ENCODE data around the gene FGGY. TPM values are rescaled to one million over a fixed set of nuclear protein-coding genes. Genes with fewer than 3 reads are reported as not detected.

The FGGY gene
- total RNA-seq, 4 donors from 2014 or later, result 23.3 to 26.4 (median 25.3) TPM

GRCh38 chr1:59743324-59744091 is 446.6 kb downstream of the FGGY start:
- no peak for DNase-seq (ENCODE audit: extremely low spot score)
- Histone ChIP-seq H3K27me3 (no peaks in the 10 kb centered on the region), H3K9me3 (no peaks in the 10 kb centered on the region), H3K4me3 (no peak overlapping the region), H3K4me1 (peaks cover 9 to 30% (median 18%) of the 10 kb centered on the region in 4 donors), H3K36me3 (no peaks in the 10 kb centered on the region), H3K27ac (replicated peaks in 1 of 4) (peak overlapping the region; percentile 42 to 70 (median 52))
- intact Hi-C loops (cut with DNase I), result no loop called here
- TF ChIP-seq EP300 (IDR thresholded peaks at IDR 0.05), result no peak
- TF ChIP-seq, protein P1, sequence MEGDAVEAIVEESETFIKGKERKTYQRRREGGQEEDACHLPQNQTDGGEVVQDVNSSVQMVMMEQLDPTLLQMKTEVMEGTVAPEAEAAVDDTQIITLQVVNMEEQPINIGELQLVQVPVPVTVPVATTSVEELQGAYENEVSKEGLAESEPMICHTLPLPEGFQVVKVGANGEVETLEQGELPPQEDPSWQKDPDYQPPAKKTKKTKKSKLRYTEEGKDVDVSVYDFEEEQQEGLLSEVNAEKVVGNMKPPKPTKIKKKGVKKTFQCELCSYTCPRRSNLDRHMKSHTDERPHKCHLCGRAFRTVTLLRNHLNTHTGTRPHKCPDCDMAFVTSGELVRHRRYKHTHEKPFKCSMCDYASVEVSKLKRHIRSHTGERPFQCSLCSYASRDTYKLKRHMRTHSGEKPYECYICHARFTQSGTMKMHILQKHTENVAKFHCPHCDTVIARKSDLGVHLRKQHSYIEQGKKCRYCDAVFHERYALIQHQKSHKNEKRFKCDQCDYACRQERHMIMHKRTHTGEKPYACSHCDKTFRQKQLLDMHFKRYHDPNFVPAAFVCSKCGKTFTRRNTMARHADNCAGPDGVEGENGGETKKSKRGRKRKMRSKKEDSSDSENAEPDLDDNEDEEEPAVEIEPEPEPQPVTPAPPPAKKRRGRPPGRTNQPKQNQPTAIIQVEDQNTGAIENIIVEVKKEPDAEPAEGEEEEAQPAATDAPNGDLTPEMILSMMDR (IDR thresholded peaks at IDR 0.05), result no peak
- no peak for TF ChIP-seq POLR2A (IDR thresholded peaks at IDR 0.05; ENCODE audit: low read depth)
- peak in 1 of 2 donors; percentile 49 for TF ChIP-seq POLR2AphosphoS5 (IDR thresholded peaks at IDR 0.05)
- 48% methylated on average over 3 of the region's 3 CpGs for WGBS

GRCh38 chr1:59747420-59748024 is 450.6 kb downstream of the FGGY start:
- TF ChIP-seq, protein P1 (IDR thresholded peaks at IDR 0.05), result no peak
- Histone ChIP-seq H3K4me3 (no peak overlapping the region), H3K27me3 (no peaks in the 10 kb centered on the region), H3K9me3 (no peaks in the 10 kb centered on the region), H3K27ac (replicated peaks in 1 of 4) (no peak overlapping the region), H3K4me1 (peaks cover 14 to 39% (median 26%) of the 10 kb centered on the region in 4 donors), H3K36me3 (no peaks in the 10 kb centered on the region)
- DNase-seq (ENCODE audit: extremely low spot score), result no peak
- 92% methylated on average over 2 of the region's 2 CpGs for WGBS
- intact Hi-C loops (cut with DNase I), result no loop called here

DNA sequence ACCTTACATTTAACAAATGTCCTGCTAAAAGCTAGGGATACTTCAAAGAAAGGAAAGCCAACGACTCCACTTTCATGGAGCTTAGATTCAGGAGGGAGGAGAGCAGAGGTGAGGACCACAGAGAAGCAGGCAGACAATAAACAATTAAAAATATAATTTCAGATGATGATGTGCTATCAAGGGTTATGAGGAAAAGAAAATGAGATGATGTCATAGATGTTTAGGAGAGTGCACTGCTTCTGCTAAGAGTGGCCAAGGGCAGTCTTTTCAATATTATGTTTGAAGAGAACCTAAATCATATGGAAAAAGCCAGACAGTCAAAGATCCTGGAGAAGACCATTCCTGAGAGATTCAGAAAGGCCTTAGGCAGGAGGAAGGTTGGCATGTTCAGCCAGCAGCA is 451.2 kb downstream of the FGGY start:
- TF ChIP-seq POLR2A (IDR thresholded peaks at IDR 0.05; ENCODE audit: low read depth), result no peak
- TF ChIP-seq, protein P1 (IDR thresholded peaks at IDR 0.05), result no peak
- intact Hi-C loops (cut with DNase I), result no loop called here
- Histone ChIP-seq H3K9me3 (no peaks in the 10 kb centered on the region), H3K27ac (replicated peaks in 1 of 4) (no peak overlapping the region), H3K4me3 (no peak overlapping the region), H3K4me1 (peaks cover 9 to 33% (median 21%) of the 10 kb centered on the region in 4 donors), H3K27me3 (no peaks in the 10 kb centered on the region), H3K36me3 (no peaks in the 10 kb centered on the region)
- 75% methylated on average over 1 of the region's 1 CpG for WGBS
- peak; percentile 53 for DNase-seq (ENCODE audit: extremely low spot score)

GRCh38 chr1:59750328-59751003 is 453.6 kb downstream of the FGGY start:
- Histone ChIP-seq H3K4me1 (peaks cover 4 to 14% (median 8%) of the 10 kb centered on the region in 4 donors), H3K9me3 (no peaks in the 10 kb centered on the region), H3K36me3 (no peaks in the 10 kb centered on the region), H3K27me3 (no peaks in the 10 kb centered on the region), H3K4me3 (no peak overlapping the region), H3K27ac (replicated peaks in 1 of 4) (no peak overlapping the region)
- peak; percentile 44 for TF ChIP-seq POLR2AphosphoS5 (IDR thresholded peaks at IDR 0.05)
- TF ChIP-seq, protein P1 (IDR thresholded peaks at IDR 0.05), result no peak
- intact Hi-C loops (cut with DNase I), result loop anchor here (10.0 kb wide), 1 partner anchor 456 kb away; the partner anchor contains the start of gene FGGY
- peak; percentile 89 for DNase-seq (ENCODE audit: extremely low spot score)
- 48% methylated on average over 4 of the region's 4 CpGs for WGBS

Data from esophagus muscularis mucosa (tissue), 4 donors.